Measurements from ENCODE around the gene PIGL. TPM values are rescaled to one million over a fixed set of nuclear protein-coding genes. Genes with fewer than 3 reads are reported as not detected.
"Not testable (repeated sequence)": the region's sequence is repeated elsewhere in the genome, so short reads cannot be mapped to it uniquely, and the experiment has no call there.

The PIGL gene
- total RNA-seq, 1 donor, result 33.4 TPM

- peak in 1 of 3 donors; percentile 47 for DNase-seq (ENCODE audit: low read depth in 2 of 3, low spot score in 2 of 3)
Observed at GRCh38 chr17:16215965-16216316, 1.1 kb upstream of the PIGL start.

DNA sequence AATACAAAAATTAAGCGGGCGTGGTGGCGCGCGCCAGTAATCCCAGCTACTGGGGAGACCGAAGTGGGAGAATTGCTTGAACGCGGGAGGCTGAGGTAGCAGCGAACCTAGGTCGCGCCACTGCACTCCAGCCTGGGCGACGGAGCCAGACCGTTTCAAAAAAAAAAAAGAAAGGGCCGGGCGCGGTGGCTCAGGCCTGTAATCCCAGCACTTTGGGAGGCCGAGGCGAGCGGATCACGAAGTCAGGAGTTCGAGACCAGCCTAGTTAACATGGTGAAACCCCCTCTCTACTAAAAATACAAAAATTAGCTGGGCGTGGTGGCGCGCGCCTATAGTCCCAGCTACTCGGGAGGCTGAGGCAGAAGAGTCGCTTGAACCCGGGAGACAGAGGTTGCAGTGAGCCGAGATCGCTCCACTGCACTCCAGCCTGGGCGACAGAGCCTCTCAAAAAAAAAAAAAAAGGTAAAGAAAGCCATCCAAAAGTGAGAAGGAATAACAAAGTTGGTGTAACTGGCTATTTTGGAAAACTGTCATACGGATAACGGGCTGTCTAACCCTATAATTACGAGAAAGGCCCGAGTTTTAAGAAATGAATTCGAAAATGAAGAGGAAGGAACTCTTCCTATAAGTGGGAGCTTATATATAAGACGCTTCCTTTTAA, 539 bp upstream of the PIGL start:
- DNase-seq (ENCODE audit: low read depth in 2 of 3, low spot score in 2 of 3), result not testable (repeated sequence)

DNA sequence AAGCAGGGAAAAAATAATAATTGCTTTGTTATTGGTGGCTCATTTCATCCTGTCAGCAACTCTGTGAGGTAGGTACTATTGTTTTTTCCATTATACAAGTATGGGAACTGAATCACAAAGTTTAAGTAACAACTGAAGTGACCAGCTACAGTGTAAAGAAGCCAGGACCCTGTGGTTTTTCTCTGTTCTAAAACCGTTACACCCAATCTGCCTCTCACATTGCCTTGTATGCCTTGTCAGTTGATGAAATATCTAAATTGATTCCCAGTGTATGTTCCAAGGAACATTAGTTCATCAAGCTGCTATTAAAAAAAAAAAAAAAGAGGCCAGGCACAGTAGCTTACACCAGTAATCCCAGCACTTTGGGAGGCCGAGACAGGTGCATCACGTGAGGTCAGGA, 5.4 kb downstream of the PIGL start:
- DNase-seq (ENCODE audit: low read depth in 2 of 3, low spot score in 2 of 3), result no peak

GRCh38 chr17:16229912-16230561, 13.0 kb downstream of the PIGL start:
- DNase-seq (ENCODE audit: low read depth in 2 of 3, low spot score in 2 of 3), result not testable (repeated sequence)

DNA sequence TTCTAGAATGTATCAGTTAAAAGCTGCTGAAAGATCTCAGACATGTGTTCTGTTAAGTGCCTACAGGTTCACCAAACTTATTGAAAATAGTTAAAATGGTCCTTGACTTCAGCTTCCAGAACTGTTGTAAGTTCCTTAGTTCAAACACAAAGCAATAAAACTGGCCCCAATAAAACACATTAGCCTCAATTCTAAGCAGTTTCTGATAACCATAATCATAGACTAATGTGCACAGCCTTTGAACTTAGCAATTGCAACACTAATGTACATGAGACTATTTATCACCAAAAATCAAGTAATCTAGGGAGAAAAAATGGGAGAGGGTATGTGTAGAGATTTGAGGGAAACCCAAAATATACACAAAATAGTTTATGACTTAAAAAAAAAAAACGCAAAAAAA, 15.4 kb downstream of the PIGL start:
- DNase-seq (ENCODE audit: low read depth in 2 of 3, low spot score in 2 of 3), result no peak

DNA sequence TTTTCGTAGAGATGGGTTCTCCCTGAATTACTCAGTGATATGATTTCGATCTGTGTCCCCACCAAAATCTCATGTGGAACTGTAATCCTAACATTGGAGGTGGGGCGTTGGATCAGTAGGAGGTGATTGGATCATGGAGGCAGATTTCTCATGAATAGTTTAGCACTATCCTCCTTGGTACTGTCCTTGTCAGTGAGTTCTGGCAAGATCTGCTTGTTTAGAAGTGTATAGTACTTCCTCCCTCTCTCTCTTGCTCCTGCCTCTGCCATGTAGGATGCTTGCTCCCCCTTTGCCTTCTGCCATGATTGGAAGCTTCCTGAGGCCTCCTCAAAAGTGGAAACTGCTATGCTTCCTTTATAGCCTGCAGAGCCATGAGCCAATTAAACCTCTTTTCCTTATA, 22.9 kb downstream of the PIGL start:
- no peak for DNase-seq (ENCODE audit: low read depth in 2 of 3, low spot score in 2 of 3)

DNA sequence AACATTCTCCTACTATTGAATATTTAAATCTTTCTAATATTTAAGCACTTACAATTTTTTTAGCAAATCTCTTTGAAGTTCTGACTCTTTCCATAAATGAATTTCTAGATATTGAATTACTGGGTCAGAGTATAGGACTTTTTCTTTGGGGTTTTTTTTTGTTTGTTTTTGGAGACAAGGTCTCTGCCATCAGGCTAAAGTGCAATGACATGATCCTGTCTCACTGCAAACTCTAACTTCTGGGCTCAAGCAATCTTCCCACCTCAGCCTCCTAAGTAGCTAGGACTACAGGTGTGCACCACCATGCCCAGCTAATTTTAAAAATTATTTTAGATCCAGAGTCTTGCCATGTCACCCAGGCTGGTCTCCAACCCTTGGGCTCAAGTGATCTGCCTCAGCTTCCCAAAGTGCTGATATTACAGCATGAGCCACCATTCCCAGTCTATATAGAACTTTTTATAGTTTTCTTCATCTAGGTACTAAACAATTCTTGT, 24.9 kb downstream of the PIGL start:
- DNase-seq (ENCODE audit: low read depth in 2 of 3, low spot score in 2 of 3), result no peak

- DNase-seq (ENCODE audit: low read depth in 2 of 3, low spot score in 2 of 3), result no peak
Observed at GRCh38 chr17:16243385-16243784, 26.4 kb downstream of the PIGL start.

GRCh38 chr17:16243801-16244567, 27.0 kb downstream of the PIGL start:
- DNase-seq (ENCODE audit: low read depth in 2 of 3, low spot score in 2 of 3), result no peak

GRCh38 chr17:16247586-16247984, 30.6 kb downstream of the PIGL start:
- no peak for DNase-seq (ENCODE audit: low read depth in 2 of 3, low spot score in 2 of 3)

GRCh38 chr17:16250635-16251034, 33.6 kb downstream of the PIGL start:
- no peak for DNase-seq (ENCODE audit: low read depth in 2 of 3, low spot score in 2 of 3)

- no peak for DNase-seq (ENCODE audit: low read depth in 2 of 3, low spot score in 2 of 3)
Observed at GRCh38 chr17:16251043-16251442, 34.0 kb downstream of the PIGL start.

DNA sequence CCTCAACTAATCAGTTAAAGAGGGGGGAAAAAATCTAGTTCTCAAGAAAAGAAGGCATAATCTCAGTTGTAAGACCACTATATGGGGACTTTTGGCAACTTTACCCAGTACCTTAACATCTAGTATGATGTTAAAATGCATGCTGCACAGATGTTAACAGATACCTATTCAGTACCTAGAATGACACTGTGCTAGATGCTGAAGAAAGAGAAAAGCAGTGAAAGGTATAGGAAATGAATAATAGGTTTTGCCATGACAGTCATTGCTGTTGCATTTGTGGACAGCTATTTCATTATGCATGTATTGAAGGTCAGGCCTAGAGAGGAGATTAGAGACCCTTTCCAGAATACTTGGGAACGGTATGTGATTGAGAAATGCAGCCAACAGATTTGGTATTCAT, 34.5 kb downstream of the PIGL start:
- no peak for DNase-seq (ENCODE audit: low read depth in 2 of 3, low spot score in 2 of 3)

- DNase-seq (ENCODE audit: low read depth in 2 of 3, low spot score in 2 of 3), result no peak
Observed at GRCh38 chr17:16254773-16255400, 37.9 kb downstream of the PIGL start.

DNA sequence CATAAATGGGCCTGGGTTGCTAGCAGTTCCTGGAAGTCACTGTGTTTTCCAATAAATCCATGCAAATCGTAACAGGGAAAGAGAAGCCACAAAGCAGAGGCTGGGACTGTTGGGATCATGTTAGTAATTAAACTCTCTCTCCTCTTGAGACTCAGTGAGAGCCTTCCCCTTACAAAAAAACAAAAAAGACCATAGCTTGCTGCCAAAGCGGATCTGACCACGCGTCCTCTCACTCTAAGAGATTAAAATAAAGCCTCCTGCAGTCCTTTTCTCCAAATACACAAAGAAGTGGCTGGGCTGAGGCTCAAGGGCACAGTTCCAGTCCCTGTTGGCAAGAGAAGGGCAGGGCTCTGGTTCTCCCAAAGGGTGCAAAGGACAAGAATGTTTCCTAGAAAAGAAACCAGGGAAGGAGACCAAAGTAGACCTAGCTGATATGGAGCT, 38.5 kb downstream of the PIGL start:
- DNase-seq (ENCODE audit: low read depth in 2 of 3, low spot score in 2 of 3), result no peak

DNA sequence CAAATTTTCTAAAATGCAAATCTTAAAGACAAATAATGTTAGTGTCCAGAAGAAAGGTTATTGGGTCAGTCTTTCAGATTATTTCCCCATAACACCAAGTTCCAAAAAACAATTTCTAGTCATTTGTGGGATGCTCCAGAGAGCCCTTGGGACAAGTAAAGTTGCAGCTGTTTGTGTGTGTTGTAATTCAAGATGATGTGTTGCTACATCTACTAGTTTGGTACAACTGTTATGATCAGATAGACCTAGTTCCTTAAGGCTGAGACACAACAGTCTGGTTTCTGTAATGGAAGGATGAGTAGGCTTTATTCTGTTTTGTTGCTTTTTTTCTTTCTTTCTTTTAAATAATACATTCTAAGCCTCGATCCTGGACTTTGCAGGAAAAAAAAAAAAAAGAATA, 41.9 kb downstream of the PIGL start:
- DNase-seq (ENCODE audit: low read depth in 2 of 3, low spot score in 2 of 3), result no peak

- DNase-seq (ENCODE audit: low read depth in 2 of 3, low spot score in 2 of 3), result no peak
Observed at GRCh38 chr17:16259926-16260325, 42.9 kb downstream of the PIGL start.

- DNase-seq (ENCODE audit: low read depth in 2 of 3, low spot score in 2 of 3), result no peak
Observed at GRCh38 chr17:16261049-16261448, 44.0 kb downstream of the PIGL start.

- no peak for DNase-seq (ENCODE audit: low read depth in 2 of 3, low spot score in 2 of 3)
Observed at GRCh38 chr17:16262201-16262600, 45.2 kb downstream of the PIGL start.

- DNase-seq (ENCODE audit: low read depth in 2 of 3, low spot score in 2 of 3), result no peak
Observed at GRCh38 chr17:16267174-16267573, 50.2 kb downstream of the PIGL start.

DNA sequence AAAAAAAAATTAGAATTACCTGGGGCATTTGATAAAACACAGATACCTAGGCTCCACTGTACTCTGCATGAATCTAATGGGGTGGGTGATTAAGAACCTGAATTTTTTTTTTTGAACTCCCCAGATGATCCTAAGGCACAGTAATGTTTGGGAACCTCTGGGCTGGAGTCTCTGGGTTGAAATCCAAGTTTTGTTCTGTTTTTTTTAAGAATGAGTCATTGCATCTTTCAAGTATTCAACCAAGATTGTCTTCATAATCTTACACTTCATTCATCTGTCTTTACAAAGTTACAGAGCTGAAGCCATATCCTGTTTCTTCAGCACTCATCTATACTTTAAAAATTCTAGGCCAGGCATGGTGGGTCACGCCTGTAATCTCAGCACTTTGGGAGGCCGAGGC, 52.6 kb downstream of the PIGL start:
- DNase-seq (ENCODE audit: low read depth in 2 of 3, low spot score in 2 of 3), result no peak
